Measurements from ENCODE around the gene NIT1. TPM values are rescaled to one million over a fixed set of nuclear protein-coding genes. Genes with fewer than 3 reads are reported as not detected.

Gene NIT1
- total and polyA plus RNA-seq, 9 of the 15 experiments (the other 6 are each of a cell fraction or from before 2014, with no cell fraction given) = 18.4 to 76.0 (median 33.7) TPM

DNA sequence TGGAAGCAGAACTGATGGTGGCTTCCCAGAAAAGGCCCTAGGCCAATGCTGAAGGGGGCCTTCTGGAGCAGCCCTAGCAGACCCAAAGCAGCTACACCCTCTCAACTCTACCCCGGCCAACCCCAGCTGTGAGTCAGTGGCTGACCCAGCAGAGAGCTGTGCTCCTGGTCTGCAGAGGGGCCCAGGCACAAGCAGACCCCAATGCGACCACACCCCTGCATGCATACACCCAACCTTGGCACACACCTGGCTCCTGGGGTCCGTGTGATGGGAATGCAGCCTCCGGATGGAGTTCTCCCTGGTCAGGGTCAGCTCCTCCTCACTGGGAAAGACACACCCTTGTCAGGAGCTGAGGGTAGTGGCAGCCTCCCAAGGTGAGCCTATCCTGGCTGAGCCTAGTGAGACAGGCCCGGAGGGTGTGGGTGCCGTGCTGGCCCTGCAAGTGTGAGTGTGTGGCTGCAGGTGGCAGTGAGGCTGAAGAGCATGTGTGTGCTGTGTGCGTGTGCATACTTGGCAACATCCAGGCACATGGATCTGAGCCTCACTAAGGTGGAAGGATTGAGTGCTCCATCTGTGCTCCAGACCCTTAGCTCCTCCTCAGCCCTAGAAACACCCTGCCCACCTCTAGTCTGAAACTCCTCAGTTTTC lies 44.3 kb upstream of the NIT1 start:
- Histone ChIP-seq H3K27me3 (ENCODE audit: control insufficient read depth in 2 of 2, insufficient read depth in 2 of 2, low read length in 2 of 2) (no peaks in the 10 kb centered on the region), H3K4me1 (replicated peaks in 1 of 2; ENCODE audit: control insufficient read depth in 2 of 2, insufficient read depth in 2 of 2, low read length in 2 of 2) (peaks cover 14 to 27% of the 10 kb centered on the region in 2 experiments), H3K4me3 (no peak overlapping the region), H2AFZ (ENCODE audit: low read depth, low read length) (no peak overlapping the region), H3K9me1 (ENCODE audit: control insufficient read depth, insufficient read depth, low read length) (no peaks in the 10 kb centered on the region), H3K36me3 (ENCODE audit: control insufficient read depth, insufficient read depth, low read length) (no peaks in the 10 kb centered on the region), H3K4me2 (ENCODE audit: insufficient read depth, low read length) (no peak overlapping the region), H3K9ac (ENCODE audit: insufficient read depth in 1 of 2, low read depth in 2 of 2, low read length in 2 of 2) (no peak overlapping the region), H3K9me3 (replicated peaks; ENCODE audit: control insufficient read depth, insufficient read depth, low read depth, low read length) (no peaks in the 10 kb centered on the region), H3K79me2 (ENCODE audit: control insufficient read depth, insufficient read depth, low read length) (no peaks in the 10 kb centered on the region), H3K27ac (ENCODE audit: extremely low read depth, low read depth, low read length) (no peak overlapping the region), H4K20me1 (replicated peaks; ENCODE audit: control insufficient read depth, insufficient read depth, low read length) (no peaks in the 10 kb centered on the region)
- ATAC-seq = peak; percentile 43
- WGBS (ENCODE audit: insufficient coverage, low coverage, missing lambda C conversion rate) = 55% methylated on average over 7 of the region's 7 CpGs
- in situ Hi-C loops (cut with MboI) = no loop called here
- TF ChIP-seq, protein P1, sequence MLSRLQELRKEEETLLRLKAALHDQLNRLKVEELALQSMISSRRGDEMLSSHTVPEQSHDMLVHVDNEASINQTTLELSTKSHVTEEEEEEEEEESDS (CRISPR knock-in tag; IDR thresholded peaks at IDR 0.05) = no peak
- TF ChIP-seq, protein P2, sequence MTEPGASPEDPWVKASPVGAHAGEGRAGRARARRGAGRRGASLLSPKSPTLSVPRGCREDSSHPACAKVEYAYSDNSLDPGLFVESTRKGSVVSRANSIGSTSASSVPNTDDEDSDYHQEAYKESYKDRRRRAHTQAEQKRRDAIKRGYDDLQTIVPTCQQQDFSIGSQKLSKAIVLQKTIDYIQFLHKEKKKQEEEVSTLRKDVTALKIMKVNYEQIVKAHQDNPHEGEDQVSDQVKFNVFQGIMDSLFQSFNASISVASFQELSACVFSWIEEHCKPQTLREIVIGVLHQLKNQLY (CRISPR knock-in tag; conservative IDR thresholded peaks at IDR 0.05) = no peak
- TF ChIP-seq, protein P3, sequence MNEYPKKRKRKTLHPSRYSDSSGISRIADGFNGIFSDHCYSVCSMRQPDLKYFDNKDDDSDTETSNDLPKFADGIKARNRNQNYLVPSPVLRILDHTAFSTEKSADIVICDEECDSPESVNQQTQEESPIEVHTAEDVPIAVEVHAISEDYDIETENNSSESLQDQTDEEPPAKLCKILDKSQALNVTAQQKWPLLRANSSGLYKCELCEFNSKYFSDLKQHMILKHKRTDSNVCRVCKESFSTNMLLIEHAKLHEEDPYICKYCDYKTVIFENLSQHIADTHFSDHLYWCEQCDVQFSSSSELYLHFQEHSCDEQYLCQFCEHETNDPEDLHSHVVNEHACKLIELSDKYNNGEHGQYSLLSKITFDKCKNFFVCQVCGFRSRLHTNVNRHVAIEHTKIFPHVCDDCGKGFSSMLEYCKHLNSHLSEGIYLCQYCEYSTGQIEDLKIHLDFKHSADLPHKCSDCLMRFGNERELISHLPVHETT (CRISPR knock-in tag; conservative IDR thresholded peaks at IDR 0.05 in 1 of 2, IDR thresholded peaks at IDR 0.05 in 1 of 2) = no peak
- TF ChIP-seq, protein P4, sequence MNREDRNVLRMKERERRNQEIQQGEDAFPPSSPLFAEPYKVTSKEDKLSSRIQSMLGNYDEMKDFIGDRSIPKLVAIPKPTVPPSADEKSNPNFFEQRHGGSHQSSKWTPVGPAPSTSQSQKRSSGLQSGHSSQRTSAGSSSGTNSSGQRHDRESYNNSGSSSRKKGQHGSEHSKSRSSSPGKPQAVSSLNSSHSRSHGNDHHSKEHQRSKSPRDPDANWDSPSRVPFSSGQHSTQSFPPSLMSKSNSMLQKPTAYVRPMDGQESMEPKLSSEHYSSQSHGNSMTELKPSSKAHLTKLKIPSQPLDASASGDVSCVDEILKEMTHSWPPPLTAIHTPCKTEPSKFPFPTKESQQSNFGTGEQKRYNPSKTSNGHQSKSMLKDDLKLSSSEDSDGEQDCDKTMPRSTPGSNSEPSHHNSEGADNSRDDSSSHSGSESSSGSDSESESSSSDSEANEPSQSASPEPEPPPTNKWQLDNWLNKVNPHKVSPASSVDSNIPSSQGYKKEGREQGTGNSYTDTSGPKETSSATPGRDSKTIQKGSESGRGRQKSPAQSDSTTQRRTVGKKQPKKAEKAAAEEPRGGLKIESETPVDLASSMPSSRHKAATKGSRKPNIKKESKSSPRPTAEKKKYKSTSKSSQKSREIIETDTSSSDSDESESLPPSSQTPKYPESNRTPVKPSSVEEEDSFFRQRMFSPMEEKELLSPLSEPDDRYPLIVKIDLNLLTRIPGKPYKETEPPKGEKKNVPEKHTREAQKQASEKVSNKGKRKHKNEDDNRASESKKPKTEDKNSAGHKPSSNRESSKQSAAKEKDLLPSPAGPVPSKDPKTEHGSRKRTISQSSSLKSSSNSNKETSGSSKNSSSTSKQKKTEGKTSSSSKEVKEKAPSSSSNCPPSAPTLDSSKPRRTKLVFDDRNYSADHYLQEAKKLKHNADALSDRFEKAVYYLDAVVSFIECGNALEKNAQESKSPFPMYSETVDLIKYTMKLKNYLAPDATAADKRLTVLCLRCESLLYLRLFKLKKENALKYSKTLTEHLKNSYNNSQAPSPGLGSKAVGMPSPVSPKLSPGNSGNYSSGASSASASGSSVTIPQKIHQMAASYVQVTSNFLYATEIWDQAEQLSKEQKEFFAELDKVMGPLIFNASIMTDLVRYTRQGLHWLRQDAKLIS (CRISPR knock-in tag; IDR thresholded peaks at IDR 0.05) = no peak
- TF ChIP-seq BHLHE40 (IDR thresholded peaks at IDR 0.05; ENCODE audit: low read length) (no peak), POLR2H (tag; IDR thresholded peaks at IDR 0.05; ENCODE audit: low read depth) (no peak), FOSL1 (tag; conservative IDR thresholded peaks at IDR 0.05) (no peak), PYGO2 (tag; IDR thresholded peaks at IDR 0.05) (no peak), E2F3 (CRISPR knock-in tag; IDR thresholded peaks at IDR 0.05) (no peak)
- ChIA-PET POLR2A (interaction anchor here (0.6 to 1.9 kb wide), 7 partner anchors 12 to 449 kb away, joined by 3 to 8 read pairs (median 3); partner anchors contain the start of gene DEDD), CTCF (ENCODE audit: low intra/inter-chr PET ratio) (no interaction called here)
- intact Hi-C loops (cut with micrococcal nuclease) = loop anchor here (10.0 kb wide), 1 partner anchor 61 kb away; the partner anchor contains the start of gene DEDD
- BruUV-seq (replicated peaks) = no TSS peak
- no peak for FAIRE-seq
- no peak for DNase-seq (ENCODE audit: extremely low read depth in 1 of 4, low spot score in 3 of 4)

All from K562 (cell line).